Activated naive CD4-positive, alpha-beta T cell treated with anti-CD3 and anti-CD28 coated beads for 36 hours (primary cell): Measurements from ENCODE around the gene XDH. TPM values are rescaled to one million over a fixed set of nuclear protein-coding genes. Genes with fewer than 3 reads are reported as not detected.

ENCODE experiments used
- CTCF ChIA-PET: fragments of 350-600 bp; sonication (Branson Sonifier 250); formaldehyde crosslinking; loops from one replicate; lab custom pipeline; 2021; ENCODE audit warnings: antibody characterized with exemption; lab: Charles Lee
- DNase-seq: peaks from one replicate; pipeline ENCODE4 v3.0.0-alpha.2; 2020
- H3K27ac Mint-ChIP-seq: one replicate; pipeline ENCODE4 v1.8.0; 2021; ENCODE audit warnings: mild to moderate bottlenecking, mixed read lengths
- H3K27me3 Mint-ChIP-seq: one replicate; pipeline ENCODE4 v1.8.0; 2021; ENCODE audit warnings: low read depth, mixed read lengths
- H3K36me3 Mint-ChIP-seq: one replicate; pipeline ENCODE4 v1.8.0; 2021; ENCODE audit warnings: low read depth, mixed read lengths
- H3K4me1 Mint-ChIP-seq: one replicate; pipeline ENCODE4 v1.8.0; 2021; ENCODE audit warnings: low read depth, mixed read lengths
- H3K4me3 Mint-ChIP-seq: one replicate; pipeline ENCODE4 v1.8.0; 2021; ENCODE audit warnings: mild to moderate bottlenecking, moderate library complexity, mixed read lengths
- H3K9me3 Mint-ChIP-seq: one replicate; pipeline ENCODE4 v1.8.0; 2021; ENCODE audit warnings: mixed read lengths
- intact Hi-C: fragments of 100-400 bp; cut with micrococcal nuclease; formaldehyde crosslinking; loops from one replicate; pipeline ENCODE4 v1.15.1; 2023
- total RNA-seq, 2 experiments: library from RNA; stranded (reverse); gene quantifications; one replicate each; pipeline ENCODE4 v1.2.3, GENCODE V29; 2021

Gene XDH
- total RNA-seq, 2 experiments from 2014 or later = not detected

DNA sequence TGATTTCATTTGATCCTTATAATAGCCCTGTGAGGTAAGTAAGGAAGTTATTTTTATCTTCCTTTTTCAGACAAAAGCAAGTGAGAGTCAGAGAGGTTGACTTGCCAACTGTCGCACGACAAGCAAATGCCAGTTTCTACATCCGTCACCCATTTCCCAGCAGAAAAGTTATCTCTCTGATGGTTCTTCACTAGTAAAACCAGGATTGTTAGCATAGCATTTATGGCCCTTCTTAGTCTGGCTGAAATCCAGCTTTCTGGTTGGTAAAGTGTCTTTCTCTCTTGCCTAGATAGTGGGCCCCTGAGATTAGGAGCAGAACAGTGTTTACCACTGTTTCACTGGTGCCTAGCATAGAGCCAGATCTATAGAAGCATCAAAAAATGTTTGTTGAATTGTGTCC lies 7.1 kb upstream of the XDH start:
- intact Hi-C loops = no loop called here
- H3K27me3 Mint-ChIP-seq = peaks cover 9% of the 10 kb centered on the region
- no peaks in the 10 kb centered on the region for H3K36me3 Mint-ChIP-seq
- CTCF ChIA-PET = no interaction called here
- DNase-seq = no peak
- H3K27ac Mint-ChIP-seq = no peak overlapping the region
- H3K4me1 Mint-ChIP-seq = peaks cover under 1% of the 10 kb centered on the region
- no peak overlapping the region for H3K4me3 Mint-ChIP-seq
- H3K9me3 Mint-ChIP-seq = peaks cover 20% of the 10 kb centered on the region

DNA sequence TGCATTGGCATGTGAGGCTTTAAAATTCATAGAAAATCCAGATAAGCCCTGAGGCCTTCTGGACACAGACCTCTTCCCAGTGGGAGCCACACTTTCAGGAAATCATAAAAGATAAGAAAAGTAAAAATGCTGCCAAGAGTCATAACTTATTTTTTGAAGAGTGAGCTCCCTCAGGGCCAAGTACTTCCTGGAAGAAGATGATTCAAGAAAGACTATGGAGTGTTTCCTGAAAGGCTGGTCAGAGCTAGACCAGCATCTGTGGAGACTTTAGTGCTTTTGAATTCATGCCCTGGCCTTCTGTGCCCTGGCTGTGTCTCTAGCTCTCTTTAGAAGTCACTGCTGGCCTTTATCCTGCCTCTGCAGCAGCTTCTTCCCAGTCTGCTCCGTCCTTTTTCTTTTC lies 6.4 kb upstream of the XDH start:
- CTCF ChIA-PET = no interaction called here
- DNase-seq = no peak
- peaks cover 20% of the 10 kb centered on the region for H3K9me3 Mint-ChIP-seq

DNA sequence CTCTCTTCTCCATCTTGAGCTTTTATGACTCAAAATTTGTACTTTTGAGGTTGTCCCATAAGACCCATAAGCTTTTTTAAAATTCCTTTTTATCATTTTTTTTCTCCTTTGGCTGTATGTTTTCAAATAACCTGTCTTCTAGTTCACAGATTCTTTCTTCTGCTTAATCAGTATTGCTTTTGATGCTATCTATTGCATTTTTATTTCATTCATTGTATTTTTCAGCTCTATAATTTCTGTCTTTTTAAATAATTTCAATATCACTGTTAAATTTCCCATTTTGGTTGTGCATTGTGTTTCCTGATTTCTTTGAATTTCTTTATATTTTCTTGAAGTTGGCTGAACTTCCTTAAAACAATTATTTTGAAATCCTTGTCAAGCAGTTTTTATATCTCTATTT lies 4.8 kb upstream of the XDH start:
- H3K4me1 Mint-ChIP-seq = peaks cover 5% of the 10 kb centered on the region
- peaks cover 20% of the 10 kb centered on the region for H3K9me3 Mint-ChIP-seq
- CTCF ChIA-PET = no interaction called here
- peaks cover 5% of the 10 kb centered on the region for H3K27me3 Mint-ChIP-seq
- DNase-seq = no peak
- H3K27ac Mint-ChIP-seq = no peak overlapping the region
- H3K4me3 Mint-ChIP-seq = no peak overlapping the region
- intact Hi-C loops = no loop called here
- no peaks in the 10 kb centered on the region for H3K36me3 Mint-ChIP-seq

More for the DNA sequence above, 6.4 kb upstream of the XDH start:
- Mint-ChIP-seq H3K4me1 (peaks cover 5% of the 10 kb centered on the region), H3K27me3 (peaks cover 5% of the 10 kb centered on the region), H3K36me3 (no peaks in the 10 kb centered on the region), H3K4me3 (no peak overlapping the region), H3K27ac (no peak overlapping the region)
- intact Hi-C loops = no loop called here

DNA sequence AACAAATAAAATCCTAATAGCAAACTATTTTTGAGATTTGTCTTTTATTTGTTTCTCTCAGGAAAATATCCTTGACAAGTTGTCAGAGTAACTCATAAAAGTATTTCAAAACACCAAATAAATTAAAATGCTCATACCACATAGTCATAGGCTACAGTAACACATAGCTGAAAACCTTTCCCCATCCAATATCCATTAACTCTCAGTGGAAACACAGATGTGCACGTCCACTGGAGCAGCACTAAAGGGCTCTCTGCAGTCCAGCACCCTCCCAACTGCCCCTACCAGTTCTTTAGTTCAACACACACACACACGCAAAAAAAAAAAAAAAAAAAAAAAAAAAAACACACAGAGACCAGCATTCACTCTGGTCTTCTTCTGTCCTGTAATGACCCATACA lies 879 bp upstream of the XDH start:
- no peak overlapping the region for H3K4me3 Mint-ChIP-seq
- peaks cover 5% of the 10 kb centered on the region for H3K4me1 Mint-ChIP-seq
- H3K27me3 Mint-ChIP-seq = peaks cover 2% of the 10 kb centered on the region
- no peak for DNase-seq
- intact Hi-C loops = loop anchor here (2.0 kb wide), 1 partner anchor 107 kb away; no protein-coding TSS in a partner anchor
- H3K27ac Mint-ChIP-seq = no peak overlapping the region
- CTCF ChIA-PET = no interaction called here
- peaks cover 18% of the 10 kb centered on the region for H3K9me3 Mint-ChIP-seq
- H3K36me3 Mint-ChIP-seq = no peaks in the 10 kb centered on the region

DNA sequence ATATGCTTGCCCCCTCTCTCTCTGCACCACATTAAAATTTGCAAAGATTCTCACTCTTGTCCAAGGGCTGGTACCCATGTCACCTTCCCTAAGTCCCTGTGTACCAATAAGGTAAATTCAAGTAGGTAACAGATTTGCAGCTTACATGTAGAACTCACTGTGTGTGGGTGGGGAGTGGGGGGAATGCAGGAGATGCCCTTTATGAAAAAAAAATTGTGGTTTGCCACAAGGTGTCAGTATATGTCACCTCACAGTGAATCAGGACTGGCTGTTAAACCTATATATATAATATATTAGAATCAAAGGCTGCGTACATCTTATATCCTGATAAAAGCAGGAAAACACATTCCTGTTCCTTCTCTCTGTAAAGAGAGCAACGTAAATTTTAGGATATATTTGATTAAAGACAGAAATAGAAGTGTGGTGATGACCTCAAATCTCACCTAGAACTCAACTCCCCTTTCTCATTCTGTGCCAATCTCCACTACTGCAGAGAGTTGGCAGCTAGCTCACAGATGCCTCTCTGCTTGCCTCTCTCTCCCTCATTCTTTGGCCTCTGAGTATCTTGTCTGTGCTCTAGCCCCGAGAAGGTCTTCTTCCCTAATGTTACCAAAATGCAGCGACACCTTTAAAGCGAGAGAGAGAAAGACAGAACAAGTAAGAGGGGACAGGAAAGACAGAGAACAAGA lies 536 bp downstream of the XDH start:
- intact Hi-C loops = loop anchor here (2.0 kb wide), 1 partner anchor 109 kb away; no protein-coding TSS in a partner anchor
- Mint-ChIP-seq H3K27me3 (peaks cover 2% of the 10 kb centered on the region), H3K27ac (no peak overlapping the region), H3K4me3 (no peak overlapping the region), H3K36me3 (no peaks in the 10 kb centered on the region), H3K4me1 (peaks cover 5% of the 10 kb centered on the region), H3K9me3 (peaks cover 4% of the 10 kb centered on the region)
- no peak for DNase-seq
- CTCF ChIA-PET = interaction anchor here (1.2 kb wide), 1 partner anchor 59 kb away, joined by 3 read pairs; no protein-coding TSS in a partner anchor

DNA sequence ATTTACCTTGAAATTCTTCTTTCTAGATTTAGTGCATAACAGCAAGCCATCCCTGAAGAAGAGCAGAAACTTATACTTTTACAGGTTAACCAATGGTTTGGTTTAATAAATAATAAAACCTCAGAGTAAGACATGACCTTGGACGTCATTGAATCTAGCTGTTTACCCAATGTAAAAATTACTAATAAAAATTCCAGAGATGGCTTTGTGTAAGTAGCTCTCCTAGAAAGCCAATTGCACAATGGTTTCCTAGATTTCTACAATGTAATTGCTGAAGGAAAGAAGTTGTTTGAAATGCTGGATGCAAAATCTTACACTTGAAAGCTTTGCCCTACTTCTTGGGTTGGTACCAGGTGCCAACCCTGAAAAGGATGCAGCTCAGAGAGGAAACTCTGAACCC lies 1.5 kb downstream of the XDH start:
- intact Hi-C loops = no loop called here

DNA sequence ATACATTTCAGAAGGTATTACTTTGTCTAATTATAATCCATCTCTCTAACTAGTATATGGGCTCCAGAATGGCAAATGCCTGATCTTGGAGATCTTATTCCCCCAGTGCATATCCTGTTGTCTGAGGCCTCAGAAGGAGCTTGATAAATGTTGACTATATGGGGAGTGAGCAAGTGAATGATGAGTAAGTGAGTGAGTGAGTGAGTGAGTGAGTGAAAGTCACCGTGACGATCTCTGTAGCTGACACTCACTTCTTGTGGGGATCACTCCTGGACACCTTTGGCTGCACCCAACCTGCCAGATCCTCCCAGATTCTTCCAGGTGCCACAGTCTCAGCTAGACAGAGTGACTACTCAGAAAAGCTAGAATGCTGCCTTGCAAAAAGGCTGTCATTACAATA lies 2.8 kb downstream of the XDH start:
- H3K4me3 Mint-ChIP-seq = no peak overlapping the region
- no peaks in the 10 kb centered on the region for H3K36me3 Mint-ChIP-seq
- peaks cover 11% of the 10 kb centered on the region for H3K27me3 Mint-ChIP-seq
- intact Hi-C loops = no loop called here
- H3K4me1 Mint-ChIP-seq = peaks cover 5% of the 10 kb centered on the region
- CTCF ChIA-PET = interaction anchor here (1.7 kb wide), 1 partner anchor 111 kb away, joined by 4 read pairs; no protein-coding TSS in a partner anchor
- DNase-seq = no peak
- no peaks in the 10 kb centered on the region for H3K9me3 Mint-ChIP-seq
- no peak overlapping the region for H3K27ac Mint-ChIP-seq

More for the DNA sequence above, 1.5 kb downstream of the XDH start:
- CTCF ChIA-PET = interaction anchor here (0.7 to 1.7 kb wide), 3 partner anchors 58 to 835 kb away, joined by 3 to 4 read pairs (median 3); no protein-coding TSS in a partner anchor
- peaks cover 5% of the 10 kb centered on the region for H3K4me1 Mint-ChIP-seq
- H3K9me3 Mint-ChIP-seq = no peaks in the 10 kb centered on the region
- peaks cover 10% of the 10 kb centered on the region for H3K27me3 Mint-ChIP-seq
- H3K4me3 Mint-ChIP-seq = no peak overlapping the region
- H3K36me3 Mint-ChIP-seq = no peaks in the 10 kb centered on the region
- no peak overlapping the region for H3K27ac Mint-ChIP-seq
- no peak for DNase-seq

DNA sequence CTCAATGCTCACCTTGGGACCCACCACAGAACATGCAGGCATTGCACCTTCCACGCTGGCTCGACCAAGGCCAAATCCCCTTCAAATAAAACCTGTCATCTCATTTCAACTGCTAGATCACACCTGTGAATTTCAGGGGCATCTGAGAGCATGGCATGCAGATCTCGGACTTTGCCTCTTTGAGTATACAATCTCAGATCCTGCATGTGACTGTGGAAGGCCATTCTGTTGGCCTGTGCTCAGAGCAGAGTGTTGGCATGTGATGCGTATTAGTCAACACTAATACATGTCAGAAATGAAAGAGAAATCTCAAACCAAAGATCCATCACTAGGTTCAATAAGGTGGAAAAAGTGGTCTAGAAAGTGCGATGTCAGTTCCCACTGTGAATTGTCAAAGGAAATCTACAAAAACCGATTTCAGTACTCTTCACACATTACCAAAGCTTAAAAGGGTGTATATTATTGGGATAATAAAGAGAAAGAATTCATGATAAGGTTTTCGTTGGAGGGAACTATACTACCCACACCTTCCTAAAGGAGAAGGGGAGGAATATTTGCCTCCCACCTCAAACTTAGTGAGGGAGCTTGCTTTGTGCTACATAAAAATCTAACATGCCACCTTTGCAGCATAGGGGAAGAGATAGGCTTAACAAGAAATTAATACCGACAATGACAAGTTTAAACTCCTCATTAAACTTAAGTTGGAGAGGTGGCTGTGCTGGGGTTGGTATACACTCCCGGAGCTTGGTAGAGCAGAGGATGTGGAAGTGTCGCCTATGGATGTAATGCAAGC lies 7.8 kb downstream of the XDH start:
- Mint-ChIP-seq H3K9me3 (no peaks in the 10 kb centered on the region), H3K36me3 (no peaks in the 10 kb centered on the region), H3K4me3 (no peak overlapping the region), H3K27me3 (peaks cover 11% of the 10 kb centered on the region), H3K27ac (no peak overlapping the region), H3K4me1 (no peaks in the 10 kb centered on the region)
- CTCF ChIA-PET = no interaction called here
- DNase-seq = no peak
- intact Hi-C loops = no loop called here

DNA sequence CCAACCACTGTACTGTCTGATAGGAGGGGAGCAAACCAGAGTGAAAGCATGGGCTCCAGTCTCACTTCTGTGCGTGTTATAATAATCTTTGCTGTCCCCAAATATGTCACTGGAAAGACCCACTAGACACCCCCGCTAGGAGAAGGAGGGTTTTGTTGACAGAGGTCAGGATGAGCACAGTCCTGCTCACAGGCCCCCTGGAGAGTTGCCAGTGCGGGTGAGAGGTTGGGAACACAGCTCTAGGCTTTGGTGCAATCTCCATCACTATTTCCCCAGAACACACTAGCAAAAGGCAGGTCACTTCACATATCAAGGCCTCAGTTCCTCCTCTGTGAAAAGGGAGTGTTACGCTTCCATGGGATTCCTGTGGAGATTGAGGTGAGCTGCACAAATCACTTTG lies 9.7 kb downstream of the XDH start:
- H3K27me3 Mint-ChIP-seq = peaks cover 11% of the 10 kb centered on the region
- CTCF ChIA-PET = no interaction called here
- no peaks in the 10 kb centered on the region for H3K36me3 Mint-ChIP-seq
- intact Hi-C loops = no loop called here
- no peaks in the 10 kb centered on the region for H3K4me1 Mint-ChIP-seq
- DNase-seq = no peak
- no peak overlapping the region for H3K27ac Mint-ChIP-seq
- H3K9me3 Mint-ChIP-seq = no peaks in the 10 kb centered on the region
- H3K4me3 Mint-ChIP-seq = no peak overlapping the region

DNA sequence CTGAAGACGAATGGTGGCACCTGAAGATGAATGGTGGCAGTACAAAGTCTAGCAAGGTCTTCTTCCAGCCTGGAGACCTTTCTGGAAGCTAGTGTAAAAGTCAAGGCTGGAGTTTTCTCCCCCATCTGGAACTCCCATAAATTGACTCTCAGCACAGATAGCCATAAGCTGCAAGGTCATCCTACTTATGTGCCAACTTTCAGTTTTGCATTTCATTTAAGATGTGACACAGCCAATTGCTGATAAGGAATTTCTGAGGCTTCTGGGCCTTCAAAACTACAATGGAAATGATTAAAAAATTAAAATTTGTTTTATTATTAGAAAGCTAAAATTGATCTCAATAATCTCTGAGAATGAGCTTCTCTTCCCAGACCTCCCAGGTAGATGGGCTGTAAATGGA lies 10.2 kb downstream of the XDH start:
- Mint-ChIP-seq H3K27me3 (peaks cover 11% of the 10 kb centered on the region), H3K36me3 (no peaks in the 10 kb centered on the region), H3K4me1 (no peaks in the 10 kb centered on the region), H3K4me3 (no peak overlapping the region), H3K9me3 (no peaks in the 10 kb centered on the region), H3K27ac (no peak overlapping the region)
- intact Hi-C loops = no loop called here
- CTCF ChIA-PET = no interaction called here
- DNase-seq = no peak

DNA sequence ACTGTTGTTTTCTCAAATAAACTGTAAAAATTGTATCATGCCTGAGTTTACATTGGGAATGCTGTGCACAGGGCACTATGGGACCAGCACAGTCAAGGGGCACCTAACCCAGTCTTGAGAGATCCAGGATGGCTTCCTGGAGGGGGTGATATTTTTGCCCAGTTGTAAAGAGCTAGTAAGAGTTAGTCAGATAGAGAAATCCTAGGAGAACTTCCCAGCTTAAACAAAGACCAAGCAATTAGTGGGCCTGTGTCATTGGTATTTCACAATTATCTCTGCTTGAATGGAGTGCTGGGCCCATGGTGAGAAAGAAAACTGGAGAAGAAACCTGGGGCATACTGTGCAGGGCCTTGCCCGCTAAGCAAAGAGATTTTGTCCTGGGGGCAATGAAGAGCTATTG lies 12.2 kb downstream of the XDH start:
- no peak overlapping the region for H3K27ac Mint-ChIP-seq
- peaks cover 4% of the 10 kb centered on the region for H3K9me3 Mint-ChIP-seq
- CTCF ChIA-PET = no interaction called here

DNA sequence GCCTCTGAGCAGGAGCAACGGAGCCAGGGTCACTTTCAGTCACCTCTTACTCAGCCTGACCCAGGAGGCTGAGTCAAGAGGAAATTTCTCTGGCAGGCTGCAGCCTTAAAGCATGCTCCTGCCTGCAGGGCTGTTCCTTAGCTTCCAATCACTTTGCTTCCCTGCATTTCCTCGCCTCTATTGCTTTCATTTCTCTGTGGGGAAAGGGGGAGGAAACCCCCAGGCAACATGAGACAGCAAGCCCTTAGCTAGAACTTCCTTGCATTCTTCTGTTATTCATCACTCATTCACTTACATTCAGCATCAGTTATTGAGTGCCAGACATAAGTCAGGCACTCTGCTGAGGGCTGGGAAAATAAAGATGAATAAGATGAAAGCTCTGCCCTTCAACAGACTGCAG lies 13.0 kb downstream of the XDH start:
- no peak for DNase-seq
- Mint-ChIP-seq H3K4me3 (no peak overlapping the region), H3K9me3 (peaks cover 4% of the 10 kb centered on the region), H3K4me1 (no peaks in the 10 kb centered on the region), H3K27me3 (no peaks in the 10 kb centered on the region), H3K36me3 (no peaks in the 10 kb centered on the region), H3K27ac (no peak overlapping the region)
- CTCF ChIA-PET = no interaction called here
- intact Hi-C loops = no loop called here

More for the DNA sequence above, 12.2 kb downstream of the XDH start:
- Mint-ChIP-seq H3K27me3 (no peaks in the 10 kb centered on the region), H3K4me1 (no peaks in the 10 kb centered on the region), H3K4me3 (no peak overlapping the region), H3K36me3 (no peaks in the 10 kb centered on the region)
- intact Hi-C loops = no loop called here
- DNase-seq = no peak
